Measurements from ENCODE around the gene SFXN5. TPM values are rescaled to one million over a fixed set of nuclear protein-coding genes. Genes with fewer than 3 reads are reported as not detected.

SFXN5 gene
- total and polyA plus RNA-seq, 2 of the 4 experiments (the other 2 are of a cell fraction), result 8.6 to 17.0 TPM

GRCh38 chr2:73013936-73014335, 57.6 kb downstream of the SFXN5 start:
- peaks cover 2% of the 10 kb centered on the region; the same call in 1 of the 2 replicates for H3K36me3 ChIP-seq (ENCODE audit: control insufficient read depth, insufficient read depth, low read length)
- BruUV-seq (replicated peaks), result no TSS peak
- no peak overlapping the region for H2BK120ac ChIP-seq (ENCODE audit: low read depth, low read length)
- H3K9ac ChIP-seq (ENCODE audit: low read depth, low read length), result no peak overlapping the region
- H2AK5ac ChIP-seq (ENCODE audit: low read depth, low read length), result no peak overlapping the region
- H2BK5ac ChIP-seq (ENCODE audit: low read depth, low read length, poor library complexity, severe bottlenecking), result no peak overlapping the region
- H4K8ac ChIP-seq (ENCODE audit: low read depth in 2 of 2, low read length in 2 of 2), result no peak overlapping the region
- H3K4me3 ChIP-seq (ENCODE audit: insufficient read depth, low read depth, low read length), result no peak overlapping the region
- WGBS, 2 experiments (ENCODE audit: extremely low coverage in 2 of 2, insufficient read length in 1 of 2), result no CpG with 5 or more reads among the region's 3 CpGs
- no peak overlapping the region for H3K56ac ChIP-seq (ENCODE audit: extremely low read depth, insufficient read depth, low read length)
- H3K79me1 ChIP-seq (ENCODE audit: low read depth in 1 of 2, low read length in 2 of 2), result peaks cover 0 to 4% of the 10 kb centered on the region in 2 experiments; a peak in 1 of 4 replicates
- in situ Hi-C loops (cut with MboI; ENCODE audit: low sequenced_read_pairs), result no loop called here
- no peak overlapping the region for H4K5ac ChIP-seq (ENCODE audit: low read depth, low read length)
- H3K27ac ChIP-seq (ENCODE audit: insufficient read depth, low read length), result no peak overlapping the region
- CTCF ChIA-PET, result no interaction called here
- peaks cover 2% of the 10 kb centered on the region for H3K4me1 ChIP-seq (ENCODE audit: control insufficient read depth, insufficient read depth, low read length)
- no peaks in the 10 kb centered on the region for H3K27me3 ChIP-seq (ENCODE audit: control insufficient read depth, insufficient read depth, low read length)
- no peak overlapping the region for H4K91ac ChIP-seq (ENCODE audit: insufficient read depth, low read depth, low read length)
- ATAC-seq (ENCODE audit: low read depth), result peak; percentile 53; the same call in 1 of the 2 replicates
- DNase-seq, result peak; percentile 70
- no peak overlapping the region for H2AK9ac ChIP-seq (replicated peaks; ENCODE audit: low read depth, low read length, poor library complexity)
- peaks cover 2% of the 10 kb centered on the region; the same call in 1 of the 2 replicates for H3K9me1 ChIP-seq (ENCODE audit: insufficient read depth, low read length)
- no peak overlapping the region for H2AFZ ChIP-seq (replicated peaks; ENCODE audit: low read length, poor library complexity)
- H3K23ac ChIP-seq (ENCODE audit: low read depth, low read length), result no peak overlapping the region
- H2BK20ac ChIP-seq (ENCODE audit: low read depth, low read length), result no peak overlapping the region; the same call in 1 of the 2 replicates
- POLR2A ChIA-PET (ENCODE audit: unreplicated experiment), result no interaction called here
- H3K9me3 ChIP-seq (ENCODE audit: control insufficient read depth, insufficient read depth, low read length), result no peaks in the 10 kb centered on the region
- H3K4ac ChIP-seq (ENCODE audit: low read depth, low read length), result no peak overlapping the region
- no peak for TF ChIP-seq SMC3 (IDR thresholded peaks at IDR 0.05; ENCODE audit: low read depth, low read length)
- no peak for TF ChIP-seq RFX5 (IDR thresholded peaks at IDR 0.05; ENCODE audit: low read depth, low read length)
- no peak for TF ChIP-seq BHLHE40 (IDR thresholded peaks at IDR 0.05; ENCODE audit: low read depth, low read length)
- TF ChIP-seq FOS (IDR thresholded peaks at IDR 0.05; ENCODE audit: low read depth, low read length), result 0 out of 2 replicates have a peak, but pooled peaks have one; percentile 10
- no peak overlapping the region; the same call in 1 of the 2 replicates for H3K4me2 ChIP-seq (ENCODE audit: low read depth, low read length)
- no peak overlapping the region for H2BK15ac ChIP-seq (ENCODE audit: low read depth, low read length)
- no peak overlapping the region for H3K18ac ChIP-seq (ENCODE audit: low read depth, low read length)
- intact Hi-C loops (cut with micrococcal nuclease), result no loop called here
- H3K14ac ChIP-seq (replicated peaks; ENCODE audit: low read depth, low read length), result no peak overlapping the region
- dilution Hi-C loops (cut with HindIII; ENCODE audit: low sequenced_read_pairs, unreplicated experiment), result no loop called here
- H4K20me1 ChIP-seq (ENCODE audit: insufficient read depth, low read length), result peaks cover 3% of the 10 kb centered on the region; the same call in 1 of the 2 replicates

Measured in IMR-90 (cell line).